Stimulated activated CD4-positive, alpha-beta T cell treated with anti-CD3 and anti-CD28 coated beads, TNF-alpha, amount 100 ng/mL, for 24 hours (primary cell): ENCODE data around the gene FOSL2.

ENCODE experiments used
- DNase-seq, 3 experiments: peaks; one replicate each; pipeline ENCODE4 v3.0.0-alpha.2; 2020; ENCODE audit warnings: low read depth in 3 of 3

FOSL2 gene

DNA sequence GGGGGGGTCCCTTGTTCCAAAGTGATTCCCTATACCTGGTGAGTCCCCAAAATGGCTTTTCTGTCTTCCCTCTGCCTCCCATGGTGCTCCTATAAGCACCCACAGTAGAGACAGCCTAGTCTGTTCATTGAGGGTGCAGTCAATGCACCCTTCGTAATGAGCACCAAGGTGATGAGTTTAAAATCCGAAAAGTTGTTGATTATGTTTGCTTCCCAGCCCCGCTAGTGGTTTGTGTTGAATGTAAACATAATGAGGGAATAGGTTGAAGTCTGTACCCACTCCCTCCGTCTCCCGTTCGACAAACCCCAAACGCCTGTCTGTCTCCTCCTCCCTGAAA, 2.3 kb downstream of the FOSL2 start:
- DNase-seq: no peak

DNA sequence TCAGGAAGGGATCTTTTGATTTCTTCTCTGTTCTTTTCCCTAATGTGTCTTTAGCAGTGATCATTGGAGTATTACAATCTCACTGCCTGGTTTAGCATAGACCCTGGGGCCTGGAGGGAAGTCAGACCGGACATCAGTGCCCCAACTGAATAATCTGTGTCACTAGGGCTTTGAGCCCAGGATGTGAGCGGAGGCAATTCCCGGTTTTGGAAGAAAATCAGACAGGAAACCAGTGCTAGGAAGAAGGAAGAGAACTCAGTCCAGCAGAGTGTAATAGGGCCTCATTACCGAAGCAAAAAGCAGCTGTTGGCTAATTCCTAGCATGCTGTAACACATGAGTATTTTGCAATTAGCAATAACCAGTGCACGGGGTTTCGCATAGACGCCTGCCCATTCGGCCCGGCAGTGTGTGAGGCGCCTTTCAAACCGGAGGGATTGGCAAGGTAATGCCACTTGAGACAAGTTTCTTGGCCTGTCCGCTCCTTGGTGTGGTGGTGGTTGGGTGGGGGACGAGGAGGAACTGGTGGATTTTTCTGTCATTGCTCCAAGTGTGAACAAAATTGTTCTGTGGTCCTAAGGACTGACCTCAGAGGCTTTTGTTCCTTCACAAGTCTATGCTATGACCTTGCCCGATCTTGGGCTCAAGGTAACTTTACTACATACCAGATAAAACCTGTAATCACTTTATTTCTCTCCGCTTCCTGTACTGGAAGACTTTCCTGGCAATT, 2.8 kb downstream of the FOSL2 start:
- no peak for DNase-seq

DNA sequence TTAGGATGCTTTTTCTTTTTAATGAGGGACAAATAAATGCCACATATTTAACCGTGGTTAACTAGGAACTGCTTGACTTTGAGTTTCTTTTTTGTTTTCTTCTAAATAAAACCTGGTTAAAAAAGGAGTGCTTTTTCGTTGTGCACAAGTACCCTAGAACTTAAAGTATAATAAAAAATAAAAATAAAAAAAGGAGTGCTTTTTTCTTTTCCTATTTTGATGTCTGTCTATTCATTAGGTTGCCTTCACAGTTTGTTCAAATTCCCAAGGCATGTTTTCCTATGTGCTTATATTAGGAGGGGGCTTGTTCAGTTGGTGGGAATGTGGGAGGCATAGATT, 4.4 kb downstream of the FOSL2 start:
- DNase-seq: no peak

DNA sequence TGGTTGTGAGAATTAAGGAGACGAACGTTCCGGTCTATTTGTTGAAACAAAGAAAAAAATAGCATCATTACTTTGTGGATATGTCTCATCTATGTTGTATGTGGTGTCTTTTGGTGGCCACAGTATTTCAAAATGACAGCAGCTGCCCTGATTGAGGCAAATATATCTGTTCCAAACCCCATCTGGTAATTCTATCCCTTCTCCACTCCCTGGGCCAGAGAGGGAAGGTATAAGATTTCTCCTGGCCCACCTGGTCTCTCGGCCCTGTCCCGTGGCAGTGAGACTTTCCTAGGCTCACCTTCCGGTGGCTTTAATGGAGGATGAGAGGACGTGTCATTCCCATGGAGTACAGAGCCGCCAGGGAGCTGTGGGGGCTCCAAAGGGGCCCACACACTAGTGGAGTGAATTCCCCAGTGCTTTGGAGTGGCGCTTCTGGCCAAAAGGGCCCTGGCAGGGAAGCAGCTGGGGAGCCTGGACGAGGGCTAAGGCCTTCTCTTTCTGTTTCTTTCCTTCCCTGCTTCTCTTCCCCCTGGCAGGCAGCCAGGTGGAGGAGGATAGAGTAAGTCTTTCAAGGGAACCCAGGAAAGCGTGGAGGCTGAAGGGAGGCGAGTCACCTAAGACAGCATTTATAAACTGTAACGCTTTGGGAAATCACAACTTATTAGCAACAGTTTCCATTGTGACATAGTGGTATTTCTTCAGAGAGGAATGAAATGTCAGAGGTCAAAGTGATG, 5.6 kb downstream of the FOSL2 start:
- DNase-seq: no peak

DNA sequence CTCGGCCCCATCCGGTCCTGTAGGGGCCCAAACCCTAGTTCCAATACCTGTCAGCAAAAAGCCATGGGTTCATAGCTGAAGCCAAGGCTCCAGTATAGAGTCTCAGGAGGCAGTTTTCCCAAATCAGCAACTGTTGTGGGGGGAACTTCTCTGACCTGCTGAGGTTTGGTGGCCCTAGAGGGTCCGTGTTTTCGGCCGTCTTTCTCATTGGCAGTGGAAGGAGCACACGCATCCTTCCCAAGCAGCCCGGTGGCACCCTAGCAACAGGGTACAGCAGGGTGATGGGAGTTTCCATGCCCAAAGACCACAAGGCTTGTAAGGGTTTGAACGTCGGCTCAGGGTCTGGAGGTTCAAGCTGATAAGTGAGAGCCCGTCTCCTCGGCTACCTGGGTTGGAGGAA, 6.6 kb downstream of the FOSL2 start:
- no peak for DNase-seq

DNA sequence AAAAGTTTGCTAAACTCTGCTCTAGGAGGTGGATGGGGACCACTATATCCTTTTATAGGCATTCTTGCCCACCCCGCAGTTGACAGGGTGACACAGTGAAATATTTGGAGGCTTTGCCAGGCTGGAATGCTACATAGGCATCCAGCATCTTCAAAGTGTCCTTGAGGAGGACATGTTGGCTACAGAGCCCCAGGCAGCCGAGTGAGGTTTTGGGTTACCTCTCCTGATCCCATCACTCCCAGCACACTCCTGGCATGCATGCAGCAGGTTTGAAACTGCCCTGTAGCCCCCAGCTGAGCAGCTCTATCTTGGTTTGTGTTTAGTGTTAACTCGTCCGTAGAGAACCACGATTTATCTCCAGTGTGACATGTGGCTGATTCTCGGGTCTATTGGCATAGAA, 7.3 kb downstream of the FOSL2 start:
- no peak for DNase-seq

DNA sequence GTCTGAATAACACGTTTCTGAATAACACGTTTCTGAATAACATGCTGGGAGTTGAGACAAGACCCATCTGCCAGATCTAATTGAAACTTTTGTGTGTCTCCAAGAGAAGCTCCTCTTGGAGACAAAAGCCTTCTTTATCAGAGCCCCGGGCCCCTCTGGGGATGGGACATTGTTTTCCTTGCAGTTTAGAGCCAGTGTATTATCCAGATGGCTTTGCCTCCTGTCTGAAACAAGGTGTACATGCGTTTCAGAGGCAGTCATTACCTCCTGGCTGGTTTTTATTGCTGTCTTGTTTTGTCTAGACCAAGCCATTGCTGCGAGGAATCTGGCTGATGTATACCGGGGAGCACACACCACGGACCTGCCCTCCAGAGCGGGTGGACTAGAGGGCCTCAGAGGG, 7.8 kb downstream of the FOSL2 start:
- no peak for DNase-seq

DNA sequence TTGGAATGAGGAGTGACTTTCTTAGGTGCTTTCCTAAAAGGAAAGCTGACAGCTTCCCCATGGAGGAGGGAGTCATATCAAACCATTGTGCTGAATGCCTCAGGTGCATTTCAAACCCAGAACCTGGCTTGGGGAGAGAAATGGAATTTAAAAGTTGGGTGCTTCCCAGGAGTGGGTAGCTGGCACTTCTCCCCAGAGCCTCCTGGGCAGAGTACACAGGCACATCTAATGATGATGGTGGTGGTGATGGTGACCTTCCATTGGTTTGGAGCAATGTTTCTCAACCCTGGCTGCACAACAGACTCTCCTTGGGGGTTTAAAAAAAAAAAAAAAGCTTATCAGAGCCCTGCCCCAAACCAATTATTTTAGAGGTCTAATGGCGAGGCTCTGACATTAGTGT, 8.3 kb downstream of the FOSL2 start:
- no peak for DNase-seq

DNA sequence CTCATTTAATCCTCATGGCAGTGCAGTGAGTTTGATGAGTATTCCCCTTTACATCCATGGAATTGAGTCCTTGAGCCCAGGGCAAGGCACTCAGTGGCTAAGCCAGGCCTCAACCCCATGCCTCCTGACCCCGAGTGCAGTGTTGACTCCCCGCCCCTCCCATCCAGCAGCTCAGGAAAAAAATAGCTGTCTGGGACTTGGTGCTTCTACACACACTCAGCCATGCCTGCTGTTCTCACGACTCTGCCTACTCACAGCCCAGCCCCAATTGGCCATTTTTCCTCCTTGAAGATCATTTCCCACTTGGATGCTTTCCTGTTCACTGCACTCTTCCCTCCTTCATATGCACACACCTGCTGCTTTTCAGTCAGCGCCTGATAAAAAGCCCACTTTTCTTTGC, 8.8 kb downstream of the FOSL2 start:
- DNase-seq: no peak

DNA sequence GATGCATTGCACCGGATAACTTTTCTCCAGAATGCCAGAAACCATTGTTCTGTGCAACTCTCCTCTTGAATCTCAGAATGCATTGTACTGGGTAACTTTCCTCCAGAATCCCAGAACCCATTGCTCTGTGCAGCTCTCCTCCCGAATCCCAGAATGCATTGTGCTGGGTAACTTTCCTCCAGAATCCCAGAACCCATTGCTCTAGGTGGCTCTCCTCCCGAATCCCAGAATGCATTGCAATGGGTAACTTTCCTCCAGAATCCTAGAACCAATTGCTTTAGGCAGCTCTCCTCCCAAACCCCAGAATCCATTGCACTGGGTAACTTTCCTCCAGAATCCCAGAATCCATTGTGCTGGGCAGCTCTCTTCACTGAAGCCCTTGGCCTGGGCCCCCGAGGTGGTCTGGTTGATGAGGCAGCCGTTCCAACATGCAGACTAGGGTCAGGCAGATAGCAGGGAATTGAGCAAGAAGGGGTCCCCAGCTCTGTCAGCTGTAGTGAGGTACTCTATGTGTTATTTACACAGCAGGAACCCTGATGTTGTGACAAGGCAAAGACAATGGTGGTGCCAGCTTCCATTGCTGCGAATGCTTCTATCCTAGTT, 9.4 kb downstream of the FOSL2 start:
- no peak for DNase-seq

DNA sequence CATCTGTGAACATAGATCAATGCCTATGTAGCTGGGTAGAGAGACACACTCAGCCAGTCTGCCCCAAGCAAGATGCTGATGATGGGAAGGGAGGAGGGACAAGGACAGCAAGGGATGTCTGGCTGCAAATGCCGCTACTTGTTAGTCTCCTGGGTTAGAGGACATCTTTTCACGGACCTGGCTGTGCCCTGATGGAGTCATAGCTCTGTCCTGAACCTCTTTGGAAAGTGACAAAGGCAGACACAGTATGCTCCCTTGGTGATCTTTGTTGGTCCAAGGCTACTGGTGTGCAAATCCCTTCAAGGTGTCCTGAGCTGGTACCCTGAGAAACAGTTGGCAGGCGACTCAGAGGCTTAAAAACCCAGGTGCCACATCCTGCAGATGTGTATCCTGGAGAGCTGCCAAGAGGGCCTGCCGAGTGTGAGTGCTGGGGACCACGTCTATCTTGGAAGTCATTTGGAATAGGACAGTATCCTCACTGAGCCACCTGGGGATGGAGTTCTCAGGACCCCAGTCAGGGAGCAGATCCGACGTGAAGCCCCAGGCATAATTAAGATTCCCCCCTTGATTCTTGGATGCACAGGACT, 10.8 kb downstream of the FOSL2 start:
- DNase-seq: no peak

DNA sequence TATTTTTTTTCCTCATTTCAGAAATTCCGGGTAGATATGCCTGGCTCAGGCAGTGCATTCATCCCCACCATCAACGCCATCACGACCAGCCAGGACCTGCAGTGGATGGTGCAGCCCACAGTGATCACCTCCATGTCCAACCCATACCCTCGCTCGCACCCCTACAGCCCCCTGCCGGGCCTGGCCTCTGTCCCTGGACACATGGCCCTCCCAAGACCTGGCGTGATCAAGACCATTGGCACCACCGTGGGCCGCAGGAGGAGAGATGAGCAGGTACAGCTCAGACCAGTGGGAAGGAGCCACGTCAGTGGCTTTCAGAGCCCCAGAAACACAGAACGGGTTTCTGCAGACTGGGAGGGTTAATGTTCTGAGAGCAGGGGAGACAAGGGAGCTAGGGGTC, 11.4 kb downstream of the FOSL2 start:
- no peak for DNase-seq

DNA sequence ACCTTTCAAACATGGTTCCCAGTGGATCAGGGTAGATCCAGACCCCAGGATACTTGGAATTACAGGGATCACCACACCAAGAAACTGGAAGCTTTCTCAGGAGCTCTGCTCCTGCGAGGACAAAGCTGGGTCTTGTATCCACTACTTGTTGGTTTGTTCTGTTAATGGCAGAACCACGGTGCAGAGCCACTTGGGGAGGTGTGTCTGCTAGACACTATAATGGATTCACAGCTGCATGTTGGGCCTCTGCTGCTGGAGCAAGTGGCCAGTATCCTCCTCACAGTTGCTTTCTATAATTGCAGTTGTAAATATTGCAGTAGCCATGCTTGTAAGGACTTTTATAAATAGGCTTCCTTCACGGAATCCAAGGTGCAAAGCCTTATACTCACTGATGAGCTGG, 12.9 kb downstream of the FOSL2 start:
- no peak for DNase-seq

DNA sequence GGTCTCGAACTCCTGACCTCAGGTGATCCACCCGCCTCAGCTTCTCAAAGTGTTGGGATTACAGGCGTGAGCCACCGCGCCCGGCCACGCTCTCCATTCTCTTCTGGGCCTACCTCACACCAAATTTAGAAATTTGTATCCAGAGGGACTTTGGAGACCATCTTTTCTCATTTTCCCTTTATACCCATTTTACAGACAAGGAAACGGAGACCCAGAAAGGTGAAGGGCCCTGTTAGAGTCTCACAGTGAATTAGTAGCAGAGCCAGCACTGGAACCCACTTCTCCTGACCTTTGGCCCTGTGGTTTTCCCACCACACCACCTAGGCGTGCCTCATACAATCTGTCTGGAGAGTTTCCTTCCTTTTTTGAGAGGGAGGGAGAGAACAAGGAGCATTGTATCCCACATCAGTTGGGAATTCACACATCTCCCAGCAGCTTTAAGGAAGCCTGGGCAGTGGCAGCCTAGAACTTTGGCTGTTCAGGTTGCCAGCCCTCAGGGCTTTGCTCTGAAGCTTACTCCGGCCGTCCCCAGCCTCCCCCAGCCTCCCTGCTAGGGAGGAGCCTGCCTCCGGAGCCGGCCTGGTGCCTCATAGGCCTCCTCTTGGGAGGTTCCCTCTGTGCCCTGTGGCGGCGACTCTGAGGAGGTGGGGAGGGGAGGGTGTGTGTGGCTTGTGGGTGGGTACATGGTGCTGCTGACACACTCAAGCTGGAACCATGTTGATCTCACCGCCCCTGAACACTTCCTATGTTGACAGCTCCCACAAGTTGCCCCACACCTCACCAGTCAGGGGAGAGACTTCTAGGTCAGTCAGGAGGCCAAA, 13.8 kb downstream of the FOSL2 start:
- peak in 1 of 3 experiments; percentile 49 for DNase-seq

DNA sequence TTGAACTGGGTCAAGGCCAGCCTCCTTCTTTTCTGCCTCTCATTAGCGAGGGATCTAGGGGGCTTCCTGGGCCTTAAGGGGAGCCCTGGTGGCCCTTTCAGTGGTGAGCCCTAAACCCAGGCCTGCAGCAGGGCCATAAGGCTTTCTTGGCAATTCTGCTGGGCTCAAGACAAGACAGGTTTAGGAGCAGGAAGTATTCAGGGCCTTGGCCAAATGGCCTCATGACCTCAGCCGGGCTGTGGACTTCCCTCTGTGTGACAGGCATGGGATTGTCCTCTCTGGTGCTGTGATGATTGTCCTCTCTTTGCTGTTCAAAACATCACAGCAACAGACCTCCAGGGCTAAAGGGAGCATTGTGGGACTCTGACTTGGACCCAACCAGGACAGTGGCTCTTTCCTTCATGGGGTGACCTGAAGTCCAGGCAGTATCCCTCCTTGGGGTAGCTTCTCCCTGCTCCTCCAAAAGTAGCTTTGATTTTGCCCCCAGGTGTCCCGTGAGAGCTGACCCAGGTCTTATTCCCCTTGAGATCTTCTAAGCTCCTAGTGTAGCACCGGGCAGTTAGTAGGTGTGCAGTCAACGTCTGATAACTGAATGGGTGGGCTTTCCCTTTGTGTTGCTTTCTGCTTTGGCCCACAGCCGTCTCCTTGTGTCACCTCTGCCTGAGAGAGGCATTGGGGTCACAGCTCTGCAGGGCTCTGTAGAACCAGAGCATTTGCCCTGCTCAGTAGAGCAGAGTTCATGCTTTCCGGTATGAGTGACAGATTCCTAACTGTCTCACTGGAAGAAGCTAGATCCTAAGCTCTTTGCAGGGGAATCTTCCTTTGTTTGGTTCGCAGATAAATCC, 14.7 kb downstream of the FOSL2 start:
- DNase-seq: no peak

DNA sequence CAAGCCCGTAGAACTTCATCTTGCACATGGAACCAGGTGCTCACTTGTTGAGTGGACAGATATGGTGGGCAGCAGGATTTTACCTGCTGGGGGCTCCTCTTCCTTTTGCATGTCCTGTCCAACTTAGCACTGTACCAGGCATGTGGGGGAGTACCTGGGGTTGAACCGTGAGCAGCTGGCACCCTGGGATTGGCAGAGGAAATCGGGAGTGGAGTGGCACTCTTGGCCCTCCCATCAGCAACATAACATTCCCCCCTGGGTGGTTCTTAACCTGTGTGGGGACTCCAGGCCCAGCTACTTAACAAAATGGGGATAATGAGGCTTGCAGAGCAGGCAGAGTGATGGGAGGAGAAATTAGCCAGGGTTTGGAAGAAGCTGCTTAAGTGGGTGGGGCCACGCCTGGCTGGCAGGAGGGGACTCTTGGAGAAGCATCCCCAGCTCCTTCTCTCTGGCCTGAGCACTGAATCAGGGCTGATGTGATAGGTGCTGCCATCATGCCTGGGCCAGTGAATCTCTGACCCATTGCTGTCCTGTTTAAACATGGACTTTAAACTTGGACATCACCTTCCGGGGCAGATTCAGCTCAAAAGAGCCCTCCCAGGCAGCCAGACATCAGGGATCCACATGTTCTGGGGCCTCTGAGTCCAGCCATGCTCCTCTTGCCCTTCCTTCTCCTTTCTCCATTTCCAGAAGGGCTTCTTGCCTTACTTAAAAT, 15.5 kb downstream of the FOSL2 start:
- DNase-seq: no peak

DNA sequence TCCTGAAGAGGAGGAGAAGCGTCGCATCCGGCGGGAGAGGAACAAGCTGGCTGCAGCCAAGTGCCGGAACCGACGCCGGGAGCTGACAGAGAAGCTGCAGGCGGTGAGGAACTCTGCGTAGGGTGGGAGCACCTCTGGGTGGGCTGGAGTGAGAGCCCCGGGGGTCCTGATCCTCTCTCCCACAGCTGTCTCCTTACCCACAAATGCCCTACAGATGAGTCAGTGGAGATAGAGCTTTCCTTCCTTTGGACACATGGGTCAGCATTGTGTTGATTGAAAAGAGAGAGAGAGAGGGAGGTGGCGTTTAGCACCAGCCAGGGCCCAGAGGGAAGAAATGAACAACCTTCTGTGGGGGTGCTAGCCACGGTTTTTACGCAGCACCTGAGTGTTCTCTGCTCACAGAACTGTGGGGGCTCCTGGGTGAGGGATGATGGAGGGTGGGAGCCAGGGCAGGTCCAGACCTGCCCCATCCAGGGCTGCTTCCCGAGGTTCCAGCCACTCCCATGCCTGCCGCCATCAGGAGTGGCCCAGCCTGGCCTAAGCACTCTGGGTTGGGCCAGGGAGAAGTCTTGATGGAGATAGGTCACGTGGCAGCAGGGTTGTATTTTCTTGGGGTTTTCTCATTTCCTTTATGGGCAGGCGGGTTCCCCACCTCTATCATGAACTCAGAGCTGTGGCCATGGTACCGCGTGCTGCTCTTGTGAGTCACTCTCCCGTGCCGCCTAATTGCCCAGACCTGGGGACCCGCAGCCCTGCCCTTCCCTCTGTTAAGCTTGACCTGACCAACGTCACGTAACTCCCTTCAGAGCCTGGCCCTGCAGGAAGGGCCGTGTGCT, 16.3 kb downstream of the FOSL2 start:
- peak; percentile 33 to 68 (median 35) for DNase-seq

DNA sequence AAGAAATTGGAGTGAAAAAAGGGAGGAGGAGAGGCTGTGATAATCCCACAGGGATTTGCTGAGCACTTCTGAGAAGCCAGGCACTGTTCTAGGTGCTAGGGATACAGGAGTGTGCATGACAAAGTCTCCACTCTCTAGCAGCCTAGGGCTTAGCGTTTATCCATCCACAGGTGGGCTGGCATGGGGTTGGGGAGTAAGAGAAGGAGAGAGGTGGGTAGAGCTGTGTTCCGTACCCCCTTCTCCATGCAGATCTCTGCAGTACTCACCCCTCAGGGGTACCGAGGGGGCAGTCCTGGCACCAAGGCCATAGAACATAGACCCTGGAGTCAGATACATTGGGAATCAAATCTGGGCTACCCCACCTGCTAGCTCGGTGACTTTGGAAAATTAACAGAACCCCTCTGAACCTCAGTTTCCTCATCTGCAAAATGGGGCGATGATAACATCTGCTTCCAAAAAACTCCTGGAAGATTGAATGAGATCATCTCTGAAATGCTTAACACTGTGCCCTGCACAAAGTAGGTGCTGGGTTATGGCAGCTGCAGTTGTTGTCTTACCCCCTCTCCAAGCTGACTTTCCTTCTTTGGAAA, 18.6 kb downstream of the FOSL2 start:
- DNase-seq: no peak

DNA sequence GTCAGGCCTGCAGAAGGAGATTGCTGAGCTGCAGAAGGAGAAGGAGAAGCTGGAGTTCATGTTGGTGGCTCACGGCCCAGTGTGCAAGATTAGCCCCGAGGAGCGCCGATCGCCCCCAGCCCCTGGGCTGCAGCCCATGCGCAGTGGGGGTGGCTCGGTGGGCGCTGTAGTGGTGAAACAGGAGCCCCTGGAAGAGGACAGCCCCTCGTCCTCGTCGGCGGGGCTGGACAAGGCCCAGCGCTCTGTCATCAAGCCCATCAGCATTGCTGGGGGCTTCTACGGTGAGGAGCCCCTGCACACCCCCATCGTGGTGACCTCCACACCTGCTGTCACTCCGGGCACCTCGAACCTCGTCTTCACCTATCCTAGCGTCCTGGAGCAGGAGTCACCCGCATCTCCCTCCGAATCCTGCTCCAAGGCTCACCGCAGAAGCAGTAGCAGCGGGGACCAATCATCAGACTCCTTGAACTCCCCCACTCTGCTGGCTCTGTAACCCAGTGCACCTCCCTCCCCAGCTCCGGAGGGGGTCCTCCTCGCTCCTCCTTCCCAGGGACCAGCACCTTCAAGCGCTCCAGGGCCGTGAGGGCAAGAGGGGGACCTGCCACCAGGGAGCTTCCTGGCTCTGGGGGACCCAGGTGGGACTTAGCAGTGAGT, 19.4 kb downstream of the FOSL2 start:
- DNase-seq: no peak
